HG03439 (cell line): ENCODE data around the gene CA14.
"Not testable (repeated sequence)": the region's sequence is repeated elsewhere in the genome, so short reads cannot be mapped to it uniquely, and the experiment has no call there.

ENCODE experiments used
- ATAC-seq: cut with Tn5 transposase; IDR thresholded peaks from one replicate; pipeline ENCODE4 v1.9.1; 2021; ENCODE audit warnings: mild to moderate bottlenecking, moderate library complexity; ENCODE audit not compliant: unreplicated experiment

The CA14 gene

GRCh38 chr1:150257624-150258585 lies at the start of gene CA14:
TSS of gene CA14 (plus strand) at chr1:150257774. CDS start at chr1:150258129, 355 bp downstream.
- no peak for ATAC-seq

GRCh38 chr1:150208460-150208859 lies 49.1 kb upstream of the CA14 start:
- not testable (repeated sequence) for ATAC-seq

- ATAC-seq = no peak
Observed at GRCh38 chr1:150210091-150210490, 47.5 kb upstream of the CA14 start.

- ATAC-seq = no peak
Observed at GRCh38 chr1:150210706-150211105, 46.9 kb upstream of the CA14 start.

- no peak for ATAC-seq
Observed at GRCh38 chr1:150212070-150212469, 45.5 kb upstream of the CA14 start.

- peak; percentile 83 for ATAC-seq
Observed at GRCh38 chr1:150213170-150214098, 44.1 kb upstream of the CA14 start.

GRCh38 chr1:150214099-150214756 lies 43.3 kb upstream of the CA14 start:
- not testable (repeated sequence) for ATAC-seq

- ATAC-seq = not testable (repeated sequence)
Observed at GRCh38 chr1:150215855-150216254, 41.7 kb upstream of the CA14 start.

GRCh38 chr1:150221552-150221951 lies 36.0 kb upstream of the CA14 start:
- no peak for ATAC-seq

GRCh38 chr1:150224983-150225382 lies 32.6 kb upstream of the CA14 start:
- ATAC-seq = no peak

GRCh38 chr1:150225546-150225945 lies 32.0 kb upstream of the CA14 start:
- no peak for ATAC-seq

- ATAC-seq = no peak
Observed at GRCh38 chr1:150226486-150226885, 31.1 kb upstream of the CA14 start.

- ATAC-seq = no peak
Observed at GRCh38 chr1:150227228-150227627, 30.3 kb upstream of the CA14 start.

- not testable (repeated sequence) for ATAC-seq
Observed at GRCh38 chr1:150228246-150228645, 29.3 kb upstream of the CA14 start.

GRCh38 chr1:150232921-150233320 lies 24.7 kb upstream of the CA14 start:
- ATAC-seq = not testable (repeated sequence)

- ATAC-seq = no peak
Observed at GRCh38 chr1:150233359-150234308, 23.9 kb upstream of the CA14 start.

GRCh38 chr1:150234309-150234565 lies 23.3 kb upstream of the CA14 start:
- no peak for ATAC-seq

- peak; percentile 56 for ATAC-seq
Observed at GRCh38 chr1:150234566-150235293, 22.8 kb upstream of the CA14 start.

- peak; percentile 1 for ATAC-seq
Observed at GRCh38 chr1:150235294-150235851, 22.2 kb upstream of the CA14 start.
